NCI-H510A treated with DMSO at 0.1 percent for 48 hours (cell line): ENCODE data around the gene ARHGEF3.
A peak's percentile ranks its signal among the peaks of the same experiment; 100 is the strongest.
"Not testable (repeated sequence)": the region's sequence is repeated elsewhere in the genome, so short reads cannot be mapped to it uniquely, and the experiment has no call there.

Experiments used
- DNase-seq: peaks from one replicate; lab custom pipeline; 2025; lab: John Stamatoyannopoulos, UW

The ARHGEF3 gene

DNA sequence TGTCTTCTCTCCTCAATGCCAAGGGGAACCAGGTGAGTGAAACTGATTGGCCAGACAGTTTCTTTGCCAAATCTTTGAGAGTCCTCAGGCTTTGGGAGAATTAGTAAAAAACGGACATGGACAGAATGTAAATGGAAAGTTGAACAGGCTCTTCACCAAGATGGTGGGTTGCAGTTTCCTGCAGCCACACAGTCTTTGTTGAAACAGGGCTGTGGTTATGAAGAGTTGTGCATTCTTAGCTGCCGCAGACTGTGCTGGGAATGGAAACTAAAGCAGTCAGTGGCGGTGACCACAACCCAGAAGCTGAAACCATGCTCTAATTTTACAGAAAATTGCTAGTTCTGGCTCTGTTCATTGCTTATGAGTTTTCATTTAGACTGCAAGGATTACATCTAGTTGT lies 76.6 kb downstream of the ARHGEF3 start:
- DNase-seq = no peak

GRCh38 chr3:56724676-56725075 lies 77.1 kb downstream of the ARHGEF3 start:
- DNase-seq = no peak

GRCh38 chr3:56720849-56721248 lies 80.9 kb downstream of the ARHGEF3 start:
- DNase-seq = no peak

DNA sequence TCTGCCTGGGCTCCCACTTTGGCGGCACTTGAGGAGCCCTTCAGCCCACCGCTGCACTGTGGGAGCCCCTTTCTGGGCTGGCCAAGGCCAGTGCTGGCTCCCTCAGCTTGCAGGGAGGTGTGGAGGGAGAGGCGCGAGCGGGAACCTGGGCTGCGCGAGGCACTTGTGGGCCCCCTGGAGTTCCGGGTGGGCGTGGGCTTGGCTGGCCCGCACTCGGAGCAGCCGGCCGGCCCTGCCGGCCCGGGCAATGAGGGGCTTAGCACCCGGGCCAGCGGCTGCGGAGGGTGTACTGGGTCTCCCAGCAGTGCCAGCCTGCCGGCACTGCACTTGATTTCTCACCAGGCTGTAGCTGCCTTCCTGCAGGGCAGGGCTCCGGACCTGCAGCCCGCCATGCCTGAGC lies 82.9 kb downstream of the ARHGEF3 start:
- DNase-seq = not testable (repeated sequence)

- no peak for DNase-seq
Observed at GRCh38 chr3:56711344-56711743, 90.4 kb downstream of the ARHGEF3 start.

DNA sequence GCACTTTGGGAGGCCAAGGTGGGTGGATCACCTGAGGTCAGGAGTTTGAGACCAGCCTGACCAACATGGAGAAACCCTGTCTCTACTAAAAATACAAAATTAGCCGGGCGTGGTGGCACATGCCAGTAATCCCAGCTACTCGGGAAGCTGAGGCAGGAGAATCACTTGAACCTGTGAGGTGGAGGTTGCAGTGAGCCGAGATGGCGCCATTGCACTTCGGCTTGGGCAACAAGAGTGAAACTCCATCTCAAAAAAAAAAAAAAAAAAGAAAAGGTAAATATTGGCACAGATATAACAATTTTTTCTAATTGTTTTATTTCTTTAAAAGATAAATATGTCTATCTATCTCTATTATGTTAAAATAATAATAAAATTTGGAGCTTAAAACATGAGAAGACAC lies 94.3 kb downstream of the ARHGEF3 start:
- not testable (repeated sequence) for DNase-seq

DNA sequence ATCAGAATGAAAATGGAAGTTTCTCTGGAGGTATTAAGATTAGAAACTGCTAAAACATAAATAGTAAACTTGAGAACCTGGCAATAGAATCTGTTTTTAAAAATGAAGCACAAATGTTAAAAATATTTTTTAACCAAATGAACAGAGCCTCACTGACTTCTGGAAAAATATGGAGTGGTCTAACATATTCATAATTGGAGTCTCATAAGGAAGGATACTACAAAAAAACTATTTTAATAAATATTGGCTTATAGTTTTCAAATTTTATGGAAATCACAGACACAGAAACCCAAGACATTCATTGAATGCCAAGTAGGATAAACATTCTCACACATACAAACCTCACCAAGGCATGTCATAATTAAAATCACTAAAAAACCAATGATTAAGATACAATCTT lies 95.1 kb downstream of the ARHGEF3 start:
- DNase-seq = no peak

DNA sequence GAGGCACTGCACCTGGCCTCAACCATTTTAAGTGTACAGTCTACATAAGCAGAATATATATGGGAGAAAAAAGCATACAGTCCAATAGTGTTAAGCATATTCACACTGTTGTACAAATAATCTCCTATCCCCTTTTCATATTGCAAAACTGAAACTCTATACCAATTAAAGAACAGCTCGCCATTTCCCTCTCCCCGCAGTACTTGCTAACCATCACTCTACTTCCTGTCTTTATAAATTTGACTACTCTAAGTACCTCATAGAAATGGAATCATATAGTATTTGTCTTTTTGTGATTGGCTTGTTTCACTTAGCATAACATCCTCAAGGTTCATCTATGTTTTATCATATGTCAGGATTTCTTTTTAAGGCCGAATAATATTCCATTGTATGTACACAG lies 97.0 kb downstream of the ARHGEF3 start:
- no peak for DNase-seq

DNA sequence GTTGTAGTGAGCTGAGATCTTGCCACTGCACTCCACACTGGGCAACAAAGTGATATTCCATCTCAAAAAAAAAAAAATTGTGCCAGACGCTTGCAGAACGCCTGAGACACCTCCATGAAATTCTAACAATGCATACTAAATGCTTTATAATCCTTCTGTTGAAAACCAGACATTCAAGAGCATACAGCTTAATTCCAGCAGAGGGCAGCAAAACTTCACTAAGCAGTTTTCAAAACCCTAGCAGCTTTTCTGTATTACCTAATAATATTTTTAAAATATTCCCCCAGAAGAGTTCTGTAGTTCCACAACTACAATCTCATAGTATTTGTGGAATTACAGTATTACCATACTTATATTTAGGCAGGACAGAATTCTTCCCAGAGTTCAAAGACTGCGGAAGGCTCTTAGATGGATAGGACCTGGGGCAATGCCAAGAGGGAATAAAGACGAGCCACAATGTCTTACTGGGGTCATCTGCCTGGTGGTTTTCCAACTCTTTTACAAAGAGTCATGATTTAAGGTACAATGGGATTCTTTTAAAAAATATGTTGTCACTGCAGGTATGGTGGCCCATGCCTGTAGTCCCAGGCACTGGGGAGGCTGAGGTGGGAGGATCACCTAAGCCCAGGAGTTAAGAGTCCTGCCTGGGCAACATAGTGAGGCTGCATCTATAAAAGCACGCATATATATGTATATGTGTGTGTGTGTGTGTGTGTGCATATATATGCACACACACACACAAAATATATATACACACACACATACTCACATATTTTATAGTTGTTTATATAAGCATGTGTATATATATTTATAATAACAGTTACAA lies 99.0 kb downstream of the ARHGEF3 start:
- peak; percentile 55 for DNase-seq

- no peak for DNase-seq
Observed at GRCh38 chr3:56700151-56700550, 101.6 kb downstream of the ARHGEF3 start.

GRCh38 chr3:56694867-56695683 lies 106.7 kb downstream of the ARHGEF3 start:
- no peak for DNase-seq

DNA sequence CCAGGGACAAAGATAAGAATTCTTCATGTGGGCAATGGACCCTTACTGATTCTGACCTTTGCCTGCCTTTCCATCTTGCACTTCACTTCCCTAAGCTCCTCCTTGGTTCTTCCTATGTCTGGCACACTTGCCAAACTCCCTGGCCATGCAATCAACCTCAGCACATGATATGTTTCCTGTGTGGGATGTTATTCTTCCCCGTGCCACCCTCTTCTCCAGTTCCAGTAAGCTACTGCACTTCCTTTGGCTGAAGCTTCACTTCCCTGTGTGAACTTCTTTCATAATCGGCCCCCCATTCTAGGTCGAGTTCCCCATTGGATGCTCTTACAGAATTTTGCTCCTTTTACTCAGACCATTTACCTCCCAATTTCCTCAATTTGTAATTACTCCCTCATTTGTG lies 108.0 kb downstream of the ARHGEF3 start:
- no peak for DNase-seq

DNA sequence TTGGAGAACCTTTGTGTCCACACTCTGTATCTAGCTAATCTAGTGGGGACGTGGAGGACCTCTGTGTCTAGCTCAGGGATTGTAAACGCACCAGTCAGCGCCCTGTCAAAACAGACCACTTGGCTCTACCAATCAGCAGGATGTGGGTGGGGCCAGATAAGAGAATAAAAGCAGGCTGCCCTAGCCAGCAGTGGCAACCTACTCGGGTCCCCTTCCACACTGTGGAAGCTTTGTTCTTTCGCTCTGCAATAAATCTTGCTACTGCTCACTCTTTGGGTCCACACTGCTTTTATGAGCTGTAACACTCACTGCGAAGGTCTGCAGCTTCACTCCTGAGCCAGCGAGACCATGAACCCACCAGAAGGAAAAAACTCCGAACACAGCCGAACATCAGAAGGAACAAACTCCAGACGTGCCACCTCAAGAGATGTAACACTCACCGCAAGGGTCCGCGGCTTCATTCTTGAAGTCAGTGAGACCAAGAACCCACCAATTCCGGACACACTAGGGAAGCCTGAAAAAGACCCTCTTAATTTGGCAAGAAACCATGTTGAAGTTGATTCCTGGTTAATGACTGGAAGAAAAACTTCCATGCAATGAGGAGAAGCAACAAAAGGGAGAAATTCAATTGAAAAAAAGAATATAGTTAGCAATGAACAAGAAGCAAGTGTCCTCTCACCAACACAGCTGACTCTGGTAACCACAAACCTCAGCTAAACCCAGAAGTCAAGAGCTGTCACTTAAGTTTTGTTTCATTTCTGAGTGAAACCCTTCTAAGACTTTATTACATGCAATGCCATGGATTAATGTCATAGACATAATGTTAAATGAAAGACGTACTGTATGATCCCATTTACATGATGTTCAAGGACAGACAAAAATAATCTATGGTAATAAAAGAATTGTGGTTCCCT lies 109.0 kb downstream of the ARHGEF3 start:
- not testable (repeated sequence) for DNase-seq

- not testable (repeated sequence) for DNase-seq
Observed at GRCh38 chr3:56692001-56692365, 109.8 kb downstream of the ARHGEF3 start.

DNA sequence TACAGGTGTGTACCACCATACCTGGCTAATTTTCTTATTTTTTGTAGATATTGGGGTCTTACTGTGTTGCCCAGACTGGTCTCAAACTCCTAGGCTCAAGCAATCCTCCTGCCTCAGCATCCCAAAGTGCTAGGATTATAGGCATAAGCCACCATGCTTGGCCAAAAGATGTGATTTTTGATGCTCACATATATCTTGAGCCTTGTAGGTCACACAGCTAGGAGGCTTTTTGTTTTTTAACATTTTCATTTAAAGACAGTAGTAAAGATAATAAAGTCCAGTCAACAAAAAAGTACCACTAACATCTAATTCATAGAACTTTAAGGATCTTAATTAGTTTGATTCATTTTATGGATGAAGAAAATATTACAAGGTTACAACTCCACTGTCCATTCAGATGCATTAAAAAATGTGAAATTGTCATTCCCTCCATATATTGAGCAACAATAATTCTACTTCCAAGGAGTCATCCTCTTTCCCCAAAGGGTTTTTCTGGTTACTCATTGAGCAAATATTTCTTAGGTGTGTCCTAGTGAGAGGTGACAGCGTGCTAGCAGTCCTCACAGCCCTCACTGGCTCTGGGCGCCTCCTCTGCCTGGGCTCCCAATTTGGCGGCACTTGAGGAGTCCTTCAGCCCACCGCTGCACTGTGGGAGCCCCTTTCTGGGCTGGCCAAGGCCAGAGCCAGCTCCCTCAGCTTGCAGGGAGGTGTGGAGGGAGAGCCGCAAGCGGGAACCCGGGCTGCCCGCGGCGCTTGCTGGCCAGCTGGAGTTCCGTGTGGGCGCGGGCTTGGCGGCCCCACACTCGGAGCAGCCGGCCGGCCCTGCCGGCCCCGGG lies 110.4 kb downstream of the ARHGEF3 start:
- no peak for DNase-seq

DNA sequence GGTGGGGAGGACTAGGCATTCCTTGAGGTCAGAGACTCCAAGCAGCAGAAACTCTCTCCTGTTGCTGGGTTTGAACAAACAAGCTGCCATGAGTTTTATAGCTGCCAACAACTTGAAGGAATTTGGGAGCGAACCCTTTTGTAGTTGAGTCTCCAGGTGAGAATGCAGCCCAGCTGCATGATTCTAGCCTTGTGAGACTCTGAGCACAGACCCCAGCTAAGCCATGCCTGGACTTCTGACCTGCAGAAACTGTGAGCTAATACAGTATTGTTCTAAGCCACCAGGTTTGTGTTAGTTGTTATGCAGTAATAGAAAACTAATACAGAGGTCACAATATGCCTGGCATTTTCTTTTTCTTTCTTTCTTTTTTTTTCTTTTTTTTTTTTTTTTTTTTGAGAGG lies 112.4 kb downstream of the ARHGEF3 start:
- no peak for DNase-seq

DNA sequence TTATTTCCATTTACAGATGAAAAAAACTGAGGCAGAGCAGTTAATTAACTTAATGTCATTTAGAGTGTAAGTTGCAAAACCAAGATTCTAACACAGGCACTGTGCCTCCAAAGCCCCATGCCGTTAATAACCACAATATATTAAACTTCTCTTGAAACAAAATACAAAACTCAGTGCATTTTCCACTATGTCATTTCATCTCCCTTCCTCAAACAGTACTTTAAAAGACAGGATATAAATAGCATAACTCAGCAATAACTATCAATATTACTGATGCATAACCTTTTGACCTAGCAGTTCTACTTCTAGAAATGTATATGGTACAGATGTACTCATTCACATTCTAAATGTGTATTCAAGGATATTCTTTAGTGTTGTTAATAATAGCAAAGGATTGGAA lies 113.6 kb downstream of the ARHGEF3 start:
- no peak for DNase-seq

- DNase-seq = no peak
Observed at GRCh38 chr3:56684029-56684428, 117.7 kb downstream of the ARHGEF3 start.

DNA sequence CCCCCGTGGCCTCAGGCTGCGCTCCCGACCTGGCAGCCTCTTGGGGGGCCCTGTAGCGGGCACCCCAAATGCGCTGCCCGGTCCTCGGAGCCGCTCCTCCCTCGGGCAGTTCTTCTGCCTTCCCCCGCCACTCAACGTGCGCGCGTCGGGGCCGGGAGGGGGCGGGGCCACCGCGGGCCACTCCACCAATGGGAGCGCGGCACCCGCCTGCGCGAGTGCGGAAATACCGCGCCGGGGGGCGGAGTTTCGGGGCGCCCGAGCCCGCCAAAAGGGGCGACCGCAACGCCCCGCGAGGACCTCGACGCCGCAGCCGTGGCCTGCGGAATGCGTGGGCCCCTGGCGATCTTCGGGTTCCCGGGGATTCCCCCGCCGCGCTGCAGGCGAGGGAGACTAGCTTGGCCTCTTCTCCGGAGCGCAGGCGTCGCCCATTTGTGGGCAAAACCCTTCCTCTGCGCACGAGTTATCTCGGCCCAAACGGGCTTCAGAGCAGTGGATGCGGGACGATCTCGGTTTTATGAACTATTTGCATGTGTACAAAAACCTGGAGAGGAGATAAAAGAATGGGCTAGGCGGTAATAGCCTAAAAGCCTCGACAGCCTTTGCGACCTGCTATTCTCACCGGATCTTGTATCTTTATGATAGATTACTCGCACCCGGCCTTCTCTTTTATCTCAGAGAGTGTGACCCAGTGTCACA lies 118.5 kb downstream of the ARHGEF3 start, which contains the start of gene TASOR:
TASOR (minus strand) TSS at position 144 of the 696 bp plus-strand sequence. CDS start 259 bp downstream, outside the sequence.
- peak; percentile 30 for DNase-seq

DNA sequence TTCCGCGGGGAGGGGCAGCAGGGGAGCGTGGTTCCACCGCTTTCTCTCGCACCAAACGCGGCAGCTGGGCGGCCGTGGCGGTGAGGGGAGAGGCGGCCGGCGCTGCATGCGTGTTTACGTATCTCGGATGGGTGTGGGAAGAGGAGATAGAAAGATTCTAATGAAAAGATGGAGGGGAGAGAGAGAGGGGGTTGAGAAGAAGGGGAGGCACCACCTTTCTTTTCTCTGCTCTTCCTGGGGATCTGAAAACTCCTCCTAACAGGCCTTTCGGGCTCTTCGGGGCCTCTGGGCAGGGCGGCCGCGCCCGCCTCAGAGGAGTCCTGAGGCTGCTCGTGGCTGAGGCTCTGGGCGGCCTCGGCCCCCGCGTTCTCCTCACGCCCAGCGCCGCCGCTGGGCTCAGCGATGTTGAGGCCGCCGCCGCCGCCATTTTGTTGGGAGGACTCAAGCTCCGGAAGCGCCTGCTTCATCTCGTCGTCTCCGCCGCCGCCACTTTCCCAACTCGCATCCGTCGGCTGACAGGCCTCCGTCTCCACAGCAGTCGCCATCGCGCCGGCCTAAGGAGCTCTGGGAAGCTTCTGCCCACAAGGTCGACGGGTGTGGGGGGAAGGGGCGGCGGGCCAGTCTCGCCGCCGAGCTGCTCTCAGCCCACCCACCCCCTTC lies 119.2 kb downstream of the ARHGEF3 start:
- peak; percentile 32 for DNase-seq
